Panc1 (cell line): ENCODE results near the gene LIPC. TPM values are rescaled to one million over a fixed set of nuclear protein-coding genes. Genes with fewer than 3 reads are reported as not detected.

Source experiments
- ATAC-seq: fragments of 200-7000 bp; cut with Tn5 transposase; 2 replicates; pipeline ENCODE4 v1.9.1; 2020; ENCODE audit warnings: mild to moderate bottlenecking, moderate library complexity
- BruUV-seq: library from RNA; stranded (reverse); fragments of 400-500 nt; replicated peaks from 2 replicates; lab custom pipeline; 2021; lab: Mats Ljungman, UMichigan
- CTCF ChIA-PET: fragments of 300-600 bp; sonication (Branson Sonifier 250); formaldehyde crosslinking; loops from one replicate; lab custom pipeline; 2022; ENCODE audit warnings: antibody characterized with exemption; lab: Charles Lee
- POLR2A ChIA-PET: fragments of 300-600 bp; sonication (Branson Sonifier 250); formaldehyde crosslinking; loops from one replicate; lab custom pipeline; 2022; ENCODE audit warnings: antibody characterized with exemption; lab: Charles Lee
- DNase-seq: peaks from one replicate; pipeline ENCODE4 v3.0.0-alpha.2; 2010; ENCODE audit warnings: low read depth, low spot score
- H3K27ac ChIP-seq: 2 replicates; pipeline ENCODE4 v1.5.1; 2011; ENCODE audit warnings: mild to moderate bottlenecking, low read length, inconsistent platforms
- H3K27me3 ChIP-seq: fragments of 200-500 bp; sonication (Bioruptor generic); 2 replicates; pipeline ENCODE4 v1.6.0; 2014; ENCODE audit warnings: low read length, inconsistent platforms; ENCODE audit not compliant: control insufficient read depth, insufficient read depth
- H3K36me3 ChIP-seq: fragments of 200-500 bp; sonication (Bioruptor generic); 2 replicates; pipeline ENCODE4 v1.5.1; 2014; ENCODE audit warnings: inconsistent platforms, mild to moderate bottlenecking, low read length, moderate library complexity; ENCODE audit not compliant: control insufficient read depth, insufficient read depth
- H3K4me1 ChIP-seq: 2 replicates; pipeline ENCODE4 v1.5.1; 2011; ENCODE audit warnings: inconsistent platforms, mild to moderate bottlenecking, low read length, moderate library complexity; ENCODE audit not compliant: control insufficient read depth, insufficient read depth
- H3K4me3 ChIP-seq, 2 experiments: 2 replicates each; pipeline ENCODE4 v1.5.1; 2011 to 2012; ENCODE audit warnings: low read depth in 2 of 2, low read length in 2 of 2, mild to moderate bottlenecking in 2 of 2, inconsistent platforms in 1 of 2, moderate library complexity in 1 of 2
- H3K9me3 ChIP-seq: fragments of 200-500 bp; sonication (Bioruptor generic); 2 replicates; pipeline ENCODE4 v1.5.1; 2014; ENCODE audit warnings: low read depth, mild to moderate bottlenecking, inconsistent platforms, low read length, moderate library complexity; ENCODE audit not compliant: control insufficient read depth, insufficient read depth
- POLR2AphosphoS5 ChIP-seq: IDR thresholded peaks from 2 replicates; pipeline ENCODE4 v1.6.1; 2012; ENCODE audit warnings: mild to moderate bottlenecking, low read depth, low read length, moderate library complexity
- SIN3A ChIP-seq: IDR thresholded peaks from 2 replicates; pipeline ENCODE4 v1.6.1; 2012; ENCODE audit warnings: low read depth, mild to moderate bottlenecking, low read length, moderate library complexity, borderline replicate concordance; ENCODE audit not compliant: insufficient read depth
- TCF7L2 ChIP-seq: IDR thresholded peaks from 2 replicates; pipeline ENCODE4 v1.6.1; 2011; ENCODE audit warnings: mild to moderate bottlenecking, low read depth, low read length, inconsistent platforms
- in situ Hi-C: cut with HindIII; loops from 2 replicates; pipeline ENCODE4 v1.10.0; 2016; ENCODE audit warnings: low sequenced_read_pairs, low pct_unique_long_range_greater_than_20kb
- intact Hi-C: fragments of 100-400 bp; cut with micrococcal nuclease; formaldehyde crosslinking; loops from one replicate; pipeline ENCODE4 v1.10.0; 2022; ENCODE audit not compliant: unreplicated experiment
- total RNA-seq: library from RNA; stranded (reverse); gene quantifications from one replicate; pipeline ENCODE4 v1.2.1, GENCODE V29; 2021; ENCODE audit not compliant: unreplicated experiment
- TF ChIP-seq, protein P1 (sequence below), 2 experiments: IDR thresholded peaks; 2 replicates each; pipeline ENCODE4 v1.6.1; 2011 to 2012; ENCODE audit warnings: low read depth in 2 of 2, control low read depth in 1 of 2, low read length in 1 of 2, mild to moderate bottlenecking in 1 of 2, moderate library complexity in 1 of 2; ENCODE audit not compliant: insufficient read depth in 1 of 2
- TF ChIP-seq, protein P2 (sequence below): fragments of 450-650 bp; IDR thresholded peaks from 2 replicates; pipeline ENCODE4 v1.5.1; 2017; ENCODE audit warnings: mild to moderate bottlenecking

Gene LIPC
- total RNA-seq, 1 experiment from 2014 or later, result not detected

DNA sequence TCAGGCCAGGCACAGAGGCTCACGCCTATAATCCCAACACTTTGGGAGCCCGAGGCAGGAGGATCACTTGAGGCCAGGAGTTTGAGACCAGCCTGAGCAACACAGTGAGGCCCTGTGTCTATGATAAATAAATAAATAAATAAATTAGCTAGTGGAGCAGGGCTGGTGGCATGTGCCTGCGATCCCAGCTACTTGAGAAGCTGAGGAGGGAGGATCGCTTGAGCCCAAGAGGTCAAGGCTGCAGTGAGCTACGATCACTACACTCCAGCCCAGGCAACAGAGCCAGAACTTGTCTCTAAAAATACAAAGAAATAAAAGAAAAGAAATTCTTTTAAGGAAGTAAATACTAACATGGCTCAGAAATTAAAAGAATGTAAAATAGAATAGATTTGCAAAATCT lies 91.8 kb downstream of the LIPC start:
- intact Hi-C loops, result no loop called here
- Histone ChIP-seq H3K9me3 (no peaks in the 10 kb centered on the region), H3K4me3 (no peak overlapping the region), H3K36me3 (no peaks in the 10 kb centered on the region), H3K4me1 (peaks cover 4% of the 10 kb centered on the region; the same call in 1 of the 2 replicates), H3K27me3 (no peaks in the 10 kb centered on the region; the same call in 1 of the 2 replicates), H3K27ac (no peak overlapping the region)
- no TSS peak for BruUV-seq
- ChIA-PET CTCF (no interaction called here), POLR2A (interaction anchor here (0.7 kb wide), 1 partner anchor 216 kb away, joined by 3 read pairs; no protein-coding TSS in a partner anchor)
- TF ChIP-seq, protein P1, sequence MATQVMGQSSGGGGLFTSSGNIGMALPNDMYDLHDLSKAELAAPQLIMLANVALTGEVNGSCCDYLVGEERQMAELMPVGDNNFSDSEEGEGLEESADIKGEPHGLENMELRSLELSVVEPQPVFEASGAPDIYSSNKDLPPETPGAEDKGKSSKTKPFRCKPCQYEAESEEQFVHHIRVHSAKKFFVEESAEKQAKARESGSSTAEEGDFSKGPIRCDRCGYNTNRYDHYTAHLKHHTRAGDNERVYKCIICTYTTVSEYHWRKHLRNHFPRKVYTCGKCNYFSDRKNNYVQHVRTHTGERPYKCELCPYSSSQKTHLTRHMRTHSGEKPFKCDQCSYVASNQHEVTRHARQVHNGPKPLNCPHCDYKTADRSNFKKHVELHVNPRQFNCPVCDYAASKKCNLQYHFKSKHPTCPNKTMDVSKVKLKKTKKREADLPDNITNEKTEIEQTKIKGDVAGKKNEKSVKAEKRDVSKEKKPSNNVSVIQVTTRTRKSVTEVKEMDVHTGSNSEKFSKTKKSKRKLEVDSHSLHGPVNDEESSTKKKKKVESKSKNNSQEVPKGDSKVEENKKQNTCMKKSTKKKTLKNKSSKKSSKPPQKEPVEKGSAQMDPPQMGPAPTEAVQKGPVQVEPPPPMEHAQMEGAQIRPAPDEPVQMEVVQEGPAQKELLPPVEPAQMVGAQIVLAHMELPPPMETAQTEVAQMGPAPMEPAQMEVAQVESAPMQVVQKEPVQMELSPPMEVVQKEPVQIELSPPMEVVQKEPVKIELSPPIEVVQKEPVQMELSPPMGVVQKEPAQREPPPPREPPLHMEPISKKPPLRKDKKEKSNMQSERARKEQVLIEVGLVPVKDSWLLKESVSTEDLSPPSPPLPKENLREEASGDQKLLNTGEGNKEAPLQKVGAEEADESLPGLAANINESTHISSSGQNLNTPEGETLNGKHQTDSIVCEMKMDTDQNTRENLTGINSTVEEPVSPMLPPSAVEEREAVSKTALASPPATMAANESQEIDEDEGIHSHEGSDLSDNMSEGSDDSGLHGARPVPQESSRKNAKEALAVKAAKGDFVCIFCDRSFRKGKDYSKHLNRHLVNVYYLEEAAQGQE (IDR thresholded peaks at IDR 0.05; ENCODE audit: insufficient read depth in 1 of 2, low read depth in 2 of 2, low read length in 1 of 2), result no peak
- TF ChIP-seq SIN3A, result no peak
- TF ChIP-seq, protein P2, sequence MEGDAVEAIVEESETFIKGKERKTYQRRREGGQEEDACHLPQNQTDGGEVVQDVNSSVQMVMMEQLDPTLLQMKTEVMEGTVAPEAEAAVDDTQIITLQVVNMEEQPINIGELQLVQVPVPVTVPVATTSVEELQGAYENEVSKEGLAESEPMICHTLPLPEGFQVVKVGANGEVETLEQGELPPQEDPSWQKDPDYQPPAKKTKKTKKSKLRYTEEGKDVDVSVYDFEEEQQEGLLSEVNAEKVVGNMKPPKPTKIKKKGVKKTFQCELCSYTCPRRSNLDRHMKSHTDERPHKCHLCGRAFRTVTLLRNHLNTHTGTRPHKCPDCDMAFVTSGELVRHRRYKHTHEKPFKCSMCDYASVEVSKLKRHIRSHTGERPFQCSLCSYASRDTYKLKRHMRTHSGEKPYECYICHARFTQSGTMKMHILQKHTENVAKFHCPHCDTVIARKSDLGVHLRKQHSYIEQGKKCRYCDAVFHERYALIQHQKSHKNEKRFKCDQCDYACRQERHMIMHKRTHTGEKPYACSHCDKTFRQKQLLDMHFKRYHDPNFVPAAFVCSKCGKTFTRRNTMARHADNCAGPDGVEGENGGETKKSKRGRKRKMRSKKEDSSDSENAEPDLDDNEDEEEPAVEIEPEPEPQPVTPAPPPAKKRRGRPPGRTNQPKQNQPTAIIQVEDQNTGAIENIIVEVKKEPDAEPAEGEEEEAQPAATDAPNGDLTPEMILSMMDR, result no peak
- in situ Hi-C loops, result no loop called here
- ATAC-seq (no peak), DNase-seq (no peak)

DNA sequence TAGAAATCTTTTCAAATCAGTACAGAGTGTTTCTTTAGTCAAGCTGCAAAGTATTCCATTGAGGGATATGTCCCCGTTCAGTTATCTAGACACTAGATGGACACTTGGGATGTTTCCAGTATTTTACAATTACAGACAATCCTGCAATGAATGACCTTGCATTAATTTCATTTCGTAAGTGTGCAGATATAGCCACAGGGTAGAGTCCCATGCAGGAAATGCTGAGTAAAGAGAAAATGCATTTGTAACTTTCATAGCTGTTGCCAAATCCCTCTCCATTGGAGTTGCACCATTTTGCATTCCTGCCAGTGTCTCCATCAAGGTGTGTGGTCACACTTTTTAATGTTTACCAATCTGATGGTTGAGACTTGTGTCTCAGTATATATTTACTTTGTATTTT lies 92.5 kb downstream of the LIPC start:
- Histone ChIP-seq H3K36me3 (no peaks in the 10 kb centered on the region), H3K27me3 (no peaks in the 10 kb centered on the region; the same call in 1 of the 2 replicates), H3K27ac (no peak overlapping the region), H3K4me1 (peaks cover 4% of the 10 kb centered on the region; the same call in 1 of the 2 replicates), H3K4me3 (no peak overlapping the region), H3K9me3 (no peaks in the 10 kb centered on the region)
- ChIA-PET POLR2A (no interaction called here), CTCF (no interaction called here)
- TF ChIP-seq, protein P1 (IDR thresholded peaks at IDR 0.05; ENCODE audit: insufficient read depth in 1 of 2, low read depth in 2 of 2, low read length in 1 of 2), result no peak
- TF ChIP-seq POLR2AphosphoS5, result no peak
- TF ChIP-seq TCF7L2, result no peak
- TF ChIP-seq, protein P2, result no peak
- TF ChIP-seq SIN3A, result no peak
- in situ Hi-C loops, result no loop called here
- no peak for ATAC-seq
- no peak for DNase-seq
- intact Hi-C loops, result no loop called here
- no TSS peak for BruUV-seq
